SKM-1 (cell line): ENCODE results near the gene GGA1.
"Not testable (repeated sequence)": the region's sequence is repeated elsewhere in the genome, so short reads cannot be mapped to it uniquely, and the experiment has no call there.

Experiments
- DNase-seq: peaks from one replicate; lab custom pipeline; 2025; ENCODE audit not compliant: unreplicated experiment; lab: John Stamatoyannopoulos, UW

The GGA1 gene

GRCh38 chr22:37569921-37570660 is 38.5 kb upstream of the GGA1 start:
- DNase-seq, result no peak

- no peak for DNase-seq
These were observed 38.0 kb upstream of the GGA1 start for GRCh38 chr22:37570661-37570976.

GRCh38 chr22:37571258-37571991 is 37.2 kb upstream of the GGA1 start:
- DNase-seq, result no peak

GRCh38 chr22:37571992-37572373 is 36.7 kb upstream of the GGA1 start:
- no peak for DNase-seq

GRCh38 chr22:37575490-37576003 is 33.1 kb upstream of the GGA1 start:
- no peak for DNase-seq

GRCh38 chr22:37578002-37578401 is 30.6 kb upstream of the GGA1 start:
- no peak for DNase-seq

GRCh38 chr22:37581504-37581903 is 27.1 kb upstream of the GGA1 start:
- DNase-seq, result no peak

- DNase-seq, result no peak
These were observed 26.1 kb upstream of the GGA1 start for GRCh38 chr22:37582526-37582925.

- no peak for DNase-seq
These were observed 20.0 kb upstream of the GGA1 start for GRCh38 chr22:37588546-37589215.

- DNase-seq, result no peak
These were observed 19.0 kb upstream of the GGA1 start for GRCh38 chr22:37589636-37590035.

GRCh38 chr22:37591081-37591480 is 17.6 kb upstream of the GGA1 start:
- DNase-seq, result not testable (repeated sequence)

GRCh38 chr22:37591823-37592404 is 16.7 kb upstream of the GGA1 start:
- no peak for DNase-seq

GRCh38 chr22:37594237-37594636 is 14.4 kb upstream of the GGA1 start:
- no peak for DNase-seq

GRCh38 chr22:37599153-37599552 is 9.5 kb upstream of the GGA1 start:
- DNase-seq, result no peak

- DNase-seq, result no peak
These were observed 7.5 kb upstream of the GGA1 start for GRCh38 chr22:37601203-37601539.

GRCh38 chr22:37601540-37602442 is 6.8 kb upstream of the GGA1 start:
- DNase-seq, result no peak

- not testable (repeated sequence) for DNase-seq
These were observed 5.9 kb upstream of the GGA1 start for GRCh38 chr22:37602546-37603277.

GRCh38 chr22:37604074-37604473 is 4.6 kb upstream of the GGA1 start:
- DNase-seq, result no peak

GRCh38 chr22:37604875-37605274 is 3.8 kb upstream of the GGA1 start:
- DNase-seq, result no peak
